H4 (cell line): ENCODE results near the gene KRT85. TPM values are rescaled to one million over a fixed set of nuclear protein-coding genes. Genes with fewer than 3 reads are reported as not detected.
"Not testable (repeated sequence)": the region's sequence is repeated elsewhere in the genome, so short reads cannot be mapped to it uniquely, and the experiment has no call there.

Experiments
- DNase-seq: peaks from one replicate; pipeline ENCODE4 v3.0.0-alpha.2; 2015; ENCODE audit warnings: low spot score
- total RNA-seq: library from RNA; depleted of rRNA; stranded (reverse); fragments of >200 nt; shearing (Covaris generic); gene quantifications from 2 replicates; pipeline ENCODE4 v1.2.3, GENCODE V29; 2014

KRT85 gene
- total RNA-seq, 1 experiment from 2014 or later = not detected

GRCh38 chr12:52349196-52349595 is 18.1 kb downstream of the KRT85 start:
- no peak for DNase-seq

GRCh38 chr12:52347551-52348510 is 19.4 kb downstream of the KRT85 start:
- DNase-seq = no peak

GRCh38 chr12:52347016-52347415 is 20.3 kb downstream of the KRT85 start:
- DNase-seq = no peak

- no peak for DNase-seq
These were observed 20.7 kb downstream of the KRT85 start for GRCh38 chr12:52346593-52346992.

- not testable (repeated sequence) for DNase-seq
These were observed 22.2 kb downstream of the KRT85 start for GRCh38 chr12:52345041-52345440.

- DNase-seq = no peak
These were observed 23.2 kb downstream of the KRT85 start for GRCh38 chr12:52344111-52344510.

GRCh38 chr12:52343550-52343949 is 23.7 kb downstream of the KRT85 start:
- DNase-seq = no peak

- DNase-seq = no peak
These were observed 24.3 kb downstream of the KRT85 start for GRCh38 chr12:52342781-52343490.

- DNase-seq = no peak
These were observed 26.2 kb downstream of the KRT85 start for GRCh38 chr12:52341066-52341580.

- DNase-seq = no peak
These were observed 28.9 kb downstream of the KRT85 start for GRCh38 chr12:52338241-52338960.

GRCh38 chr12:52337054-52337453 is 30.2 kb downstream of the KRT85 start:
- no peak for DNase-seq

- DNase-seq = no peak
These were observed 30.6 kb downstream of the KRT85 start for GRCh38 chr12:52336641-52337040.

- no peak for DNase-seq
These were observed 31.6 kb downstream of the KRT85 start for GRCh38 chr12:52335598-52336262.

GRCh38 chr12:52334185-52334584 is 33.1 kb downstream of the KRT85 start:
- no peak for DNase-seq

- DNase-seq = no peak
These were observed 34.0 kb downstream of the KRT85 start for GRCh38 chr12:52333321-52333720.

- DNase-seq = no peak
These were observed 34.9 kb downstream of the KRT85 start for GRCh38 chr12:52332381-52332780.

- DNase-seq = no peak
These were observed 35.4 kb downstream of the KRT85 start for GRCh38 chr12:52331833-52332232.

GRCh38 chr12:52331039-52331438 is 36.2 kb downstream of the KRT85 start:
- no peak for DNase-seq

GRCh38 chr12:52327830-52328500 is 39.3 kb downstream of the KRT85 start:
- DNase-seq = no peak

GRCh38 chr12:52327052-52327829 is 40.0 kb downstream of the KRT85 start:
- DNase-seq = peak; percentile 95
